HCT116 (cell line): ENCODE results near the gene SPG7. TPM values are rescaled to one million over a fixed set of nuclear protein-coding genes. Genes with fewer than 3 reads are reported as not detected.

Experiments used
- ATAC-seq: fragments of 200-7000 bp; cut with Tn5 transposase; 2 replicates; pipeline ENCODE4 v1.9.1; 2020; ENCODE audit warnings: mild to moderate bottlenecking, moderate library complexity
- BruUV-seq: library from RNA; stranded (reverse); fragments of 400-500 nt; replicated peaks from 2 replicates; lab custom pipeline; 2021; lab: Mats Ljungman, UMichigan
- CTCF ChIA-PET: fragments of 300-600 bp; sonication (Branson Sonifier 250); formaldehyde crosslinking; loops from one replicate; lab custom pipeline; 2021; ENCODE audit warnings: antibody characterized with exemption; lab: Charles Lee
- POLR2A ChIA-PET: fragments of 300-600, 350-600 bp; sonication (Branson Sonifier 250); formaldehyde crosslinking; loops from one replicate; lab custom pipeline; 2021; ENCODE audit warnings: antibody characterized with exemption; lab: Charles Lee
- RAD21 ChIA-PET, 2 experiments: fragments of 300-600 bp; sonication (Branson Sonifier 250); formaldehyde crosslinking; loops; one replicate each; lab custom pipeline; 2023; ENCODE audit warnings: low total read pairs in 2 of 2; ENCODE audit not compliant: uncharacterized antibody in 2 of 2, unreplicated experiment in 2 of 2, low non-redundant PET in 1 of 2; lab: Charles Lee
- DNase-seq: peaks from one replicate; pipeline ENCODE4 v3.0.0-alpha.2; 2010; ENCODE audit warnings: low read depth, low spot score
- H2AFZ ChIP-seq: fragments of 200-600 bp; shearing (Covaris generic), sonication (generic); 2 replicates; pipeline ENCODE4 v1.6.1; 2017; ENCODE audit warnings: low read depth, mixed run types, mixed read lengths, antibody characterized with exemption, low read length; ENCODE audit not compliant: poor library complexity, severe bottlenecking
- H3K27ac ChIP-seq: 2 replicates; pipeline ENCODE4 v1.5.1; 2012; ENCODE audit warnings: low read depth, low read length
- H3K27me3 ChIP-seq: fragments of 200-600 bp; sonication (generic); 2 replicates; pipeline ENCODE4 v1.6.1; 2016; ENCODE audit warnings: mixed run types, low read length, mixed read lengths; ENCODE audit not compliant: insufficient read depth
- H3K36me3 ChIP-seq, 2 experiments: fragments of 200-500 bp in 1 of 2; fragments of 200-600 bp in 1 of 2; sonication (Bioruptor generic) in 1 of 2; sonication (generic) in 1 of 2; 2 replicates each; pipeline versions ENCODE4 v1.5.1 to v1.6.1; 2014 to 2016; ENCODE audit warnings: low read length in 2 of 2, inconsistent platforms in 1 of 2, mixed read lengths in 1 of 2, mixed run types in 1 of 2; ENCODE audit not compliant: insufficient read depth in 2 of 2, control insufficient read depth in 1 of 2
- H3K4me1 ChIP-seq, 2 experiments: fragments of 200-600 bp in 1 of 2; sonication (generic) in 1 of 2; 2 replicates each; pipeline versions ENCODE4 v1.5.1 to v1.6.1; 2012 to 2017; ENCODE audit warnings: low read length in 2 of 2, inconsistent platforms in 1 of 2, mild to moderate bottlenecking in 1 of 2, mixed read lengths in 1 of 2, mixed run types in 1 of 2, moderate library complexity in 1 of 2; ENCODE audit not compliant: insufficient read depth in 2 of 2, control insufficient read depth in 1 of 2
- H3K4me2 ChIP-seq: fragments of 200-600 bp; sonication (generic); 2 replicates; pipeline ENCODE4 v1.6.1; 2017; ENCODE audit warnings: mixed run types, low read length, mixed read lengths
- H3K4me3 ChIP-seq, 2 experiments: fragments of 200-600 bp in 1 of 2; sonication (generic) in 1 of 2; replicated peaks in 1 of 2; 2 replicates each; pipeline ENCODE4 v1.5.1; 2011 to 2016; ENCODE audit warnings: low read length in 2 of 2, control low read depth in 1 of 2, low read depth in 1 of 2, mild to moderate bottlenecking in 1 of 2, mixed read lengths in 1 of 2, mixed run types in 1 of 2
- H3K79me2 ChIP-seq: fragments of 200-600 bp; sonication (generic); 2 replicates; pipeline ENCODE4 v1.6.1; 2017; ENCODE audit warnings: mild to moderate bottlenecking, mixed run types, low read length, moderate library complexity, mixed read lengths; ENCODE audit not compliant: insufficient read depth
- H3K9ac ChIP-seq: fragments of 200-600 bp; sonication (generic); 2 replicates; pipeline ENCODE4 v1.6.1; 2016; ENCODE audit warnings: low read length, mixed read lengths
- H3K9me2 ChIP-seq: fragments of 200-600 bp; sonication (generic), shearing (Covaris generic); 2 replicates; pipeline ENCODE4 v1.6.1; 2017; ENCODE audit warnings: mixed run types, mild to moderate bottlenecking, moderate library complexity; ENCODE audit not compliant: insufficient read depth
- H3K9me3 ChIP-seq, 2 experiments: fragments of 200-500 bp in 1 of 2; fragments of 200-600 bp in 1 of 2; sonication (Bioruptor generic) in 1 of 2; sonication (generic) in 1 of 2; 2 replicates each; pipeline ENCODE4 v1.6.1; 2014 to 2017; ENCODE audit warnings: low read length in 2 of 2, mixed read lengths in 2 of 2, inconsistent platforms in 1 of 2, low read depth in 1 of 2, mild to moderate bottlenecking in 1 of 2, mixed run types in 1 of 2, moderate library complexity in 1 of 2; ENCODE audit not compliant: control insufficient read depth in 1 of 2, insufficient read depth in 1 of 2
- H4K20me1 ChIP-seq: fragments of 200-600 bp; sonication (generic), shearing (Covaris generic); 2 replicates; pipeline ENCODE4 v1.6.1; 2017; ENCODE audit warnings: mixed run types, mild to moderate bottlenecking, moderate library complexity; ENCODE audit not compliant: insufficient read depth
- ELF1 ChIP-seq: IDR thresholded peaks from 2 replicates; pipeline ENCODE4 v1.6.1; 2012; ENCODE audit warnings: low read depth, borderline replicate concordance
- EZH2phosphoT487 ChIP-seq: fragments of 200-600 bp; IDR thresholded peaks from 2 replicates; pipeline ENCODE4 v1.6.1; 2018; ENCODE audit warnings: antibody characterized with exemption, borderline replicate concordance
- FOSL1 ChIP-seq: IDR thresholded peaks from 2 replicates; pipeline ENCODE4 v1.6.1; 2012; ENCODE audit warnings: low read depth
- JUND ChIP-seq: IDR thresholded peaks from 2 replicates; pipeline ENCODE4 v1.6.1; 2012
- POLR2A ChIP-seq: IDR thresholded peaks from 2 replicates; pipeline ENCODE4 v1.7.0; 2011; ENCODE audit warnings: borderline replicate concordance; ENCODE audit not compliant: insufficient read depth, insufficient read length; ENCODE audit errors: extremely low read depth
- SRF ChIP-seq: IDR thresholded peaks from 2 replicates; pipeline ENCODE4 v1.6.1; 2012; ENCODE audit warnings: low read depth
- TCF7L2 ChIP-seq: IDR thresholded peaks from 2 replicates; pipeline ENCODE4 v1.7.0; 2011; ENCODE audit warnings: borderline replicate concordance, inconsistent platforms; ENCODE audit not compliant: insufficient read depth, insufficient read length; ENCODE audit errors: extremely low read depth
- YY1 ChIP-seq: IDR thresholded peaks from 2 replicates; pipeline ENCODE4 v1.6.1; 2011; ENCODE audit warnings: low read length, low read depth, moderate library complexity, mild to moderate bottlenecking; ENCODE audit not compliant: insufficient replicate concordance; ENCODE audit errors: extremely low read depth
- ZFX ChIP-seq: fragments of 450-650 bp; IDR thresholded peaks from 2 replicates; pipeline ENCODE4 v1.6.1; 2017
- ZNF274 ChIP-seq: fragments of 200-500 bp; sonication (Bioruptor generic); IDR thresholded peaks from 2 replicates; pipeline ENCODE4 v1.6.1; 2014; ENCODE audit warnings: mild to moderate bottlenecking, low read depth, low read length, inconsistent platforms
- intact Hi-C: fragments of 100-400 bp; cut with micrococcal nuclease; formaldehyde crosslinking; loops from 2 replicates; pipeline ENCODE4 v1.10.0; 2022
- total RNA-seq: library from RNA; stranded (reverse); gene quantifications from one replicate; pipeline ENCODE4 v1.2.1, GENCODE V29; 2021; ENCODE audit not compliant: unreplicated experiment
- TF ChIP-seq, protein P1 (sequence below): IDR thresholded peaks from 2 replicates; pipeline ENCODE4 v1.6.1; 2012
- TF ChIP-seq, protein P2 (sequence below): IDR thresholded peaks from 2 replicates; pipeline ENCODE4 v1.6.1; 2012; ENCODE audit warnings: low read depth

The SPG7 gene
- total RNA-seq, 1 experiment from 2014 or later = 116 TPM

DNA sequence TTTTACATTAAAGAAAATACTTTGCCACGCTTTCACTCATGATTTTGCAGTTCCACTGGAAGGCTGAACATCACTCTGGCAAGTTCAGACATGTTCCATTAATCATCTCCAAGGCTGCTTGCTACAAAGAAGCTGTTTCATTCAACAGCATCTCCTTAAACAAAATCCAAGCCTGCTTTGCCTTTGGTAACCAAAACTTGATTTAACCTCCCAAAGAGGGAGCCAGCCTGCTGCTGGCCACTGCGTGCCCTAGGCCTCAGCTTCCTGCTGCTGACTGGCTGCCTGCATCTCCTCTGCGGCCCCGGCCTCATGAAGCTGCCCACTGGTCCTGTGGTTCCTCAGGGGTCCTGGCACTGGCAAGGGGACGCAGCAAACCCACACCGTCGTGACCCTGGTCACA, 49.7 kb upstream of the SPG7 start:
- Histone ChIP-seq H3K27ac (peak overlapping the region; percentile 73), H3K27me3 (no peaks in the 10 kb centered on the region), H3K4me1 (peaks cover 13 to 34% of the 10 kb centered on the region in 2 experiments), H3K9ac (no peak overlapping the region), H3K4me2 (0 out of 2 replicates have a peak overlapping the region, but pooled peaks have one; percentile 3), H3K4me3 (no peak overlapping the region), H4K20me1 (peaks cover 42% of the 10 kb centered on the region; the same call in 1 of the 2 replicates)
- POLR2A ChIA-PET = interaction anchor here (1.1 kb wide), 1 partner anchor 38 kb away, joined by 3 read pairs; no protein-coding TSS in a partner anchor
- intact Hi-C loops = no loop called here
- RAD21 ChIA-PET = no interaction called here
- ATAC-seq (no peak), DNase-seq (no peak)
- no TSS peak for BruUV-seq
- TF ChIP-seq FOSL1 = no peak
- no peak for TF ChIP-seq EZH2phosphoT487
- TF ChIP-seq TCF7L2 = no peak
- TF ChIP-seq POLR2A = no peak
- TF ChIP-seq YY1 = no peak
- TF ChIP-seq, protein P1, sequence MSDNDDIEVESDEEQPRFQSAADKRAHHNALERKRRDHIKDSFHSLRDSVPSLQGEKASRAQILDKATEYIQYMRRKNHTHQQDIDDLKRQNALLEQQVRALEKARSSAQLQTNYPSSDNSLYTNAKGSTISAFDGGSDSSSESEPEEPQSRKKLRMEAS = no peak
- TF ChIP-seq ZFX = no peak
- no peak for TF ChIP-seq SRF
- TF ChIP-seq, protein P2, sequence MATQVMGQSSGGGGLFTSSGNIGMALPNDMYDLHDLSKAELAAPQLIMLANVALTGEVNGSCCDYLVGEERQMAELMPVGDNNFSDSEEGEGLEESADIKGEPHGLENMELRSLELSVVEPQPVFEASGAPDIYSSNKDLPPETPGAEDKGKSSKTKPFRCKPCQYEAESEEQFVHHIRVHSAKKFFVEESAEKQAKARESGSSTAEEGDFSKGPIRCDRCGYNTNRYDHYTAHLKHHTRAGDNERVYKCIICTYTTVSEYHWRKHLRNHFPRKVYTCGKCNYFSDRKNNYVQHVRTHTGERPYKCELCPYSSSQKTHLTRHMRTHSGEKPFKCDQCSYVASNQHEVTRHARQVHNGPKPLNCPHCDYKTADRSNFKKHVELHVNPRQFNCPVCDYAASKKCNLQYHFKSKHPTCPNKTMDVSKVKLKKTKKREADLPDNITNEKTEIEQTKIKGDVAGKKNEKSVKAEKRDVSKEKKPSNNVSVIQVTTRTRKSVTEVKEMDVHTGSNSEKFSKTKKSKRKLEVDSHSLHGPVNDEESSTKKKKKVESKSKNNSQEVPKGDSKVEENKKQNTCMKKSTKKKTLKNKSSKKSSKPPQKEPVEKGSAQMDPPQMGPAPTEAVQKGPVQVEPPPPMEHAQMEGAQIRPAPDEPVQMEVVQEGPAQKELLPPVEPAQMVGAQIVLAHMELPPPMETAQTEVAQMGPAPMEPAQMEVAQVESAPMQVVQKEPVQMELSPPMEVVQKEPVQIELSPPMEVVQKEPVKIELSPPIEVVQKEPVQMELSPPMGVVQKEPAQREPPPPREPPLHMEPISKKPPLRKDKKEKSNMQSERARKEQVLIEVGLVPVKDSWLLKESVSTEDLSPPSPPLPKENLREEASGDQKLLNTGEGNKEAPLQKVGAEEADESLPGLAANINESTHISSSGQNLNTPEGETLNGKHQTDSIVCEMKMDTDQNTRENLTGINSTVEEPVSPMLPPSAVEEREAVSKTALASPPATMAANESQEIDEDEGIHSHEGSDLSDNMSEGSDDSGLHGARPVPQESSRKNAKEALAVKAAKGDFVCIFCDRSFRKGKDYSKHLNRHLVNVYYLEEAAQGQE = no peak
- no peak for TF ChIP-seq ELF1
- TF ChIP-seq JUND = no peak
- TF ChIP-seq ZNF274 = no peak
- TF ChIP-seq, all 23 proteins: peak for 0
- CTCF ChIA-PET = no interaction called here
- Histone ChIP-seq H3K9me3 (no peaks in the 10 kb centered on the region), H3K9me2 (no peaks in the 10 kb centered on the region), H2AFZ (no peak overlapping the region), H3K79me2 (peaks cover 86% of the 10 kb centered on the region), H3K36me3 (no peaks in the 10 kb centered on the region)
